Thyroid gland (tissue), 4 donors: ENCODE measurements around the gene PPP1R3A. TPM values are rescaled to one million over a fixed set of nuclear protein-coding genes. Genes with fewer than 3 reads are reported as not detected.

Source experiments
- DNase-seq, 2 donors: peaks; one replicate each; pipeline ENCODE4 v3.0.0-alpha.2; 2019
- H3K27ac ChIP-seq, 3 donors: fragments of 200-600 bp; sonication (generic); 1 replicate in 2 of 3; 2 replicates in 1 of 3; pipeline ENCODE4 v1.5.1; 2016 to 2019; ENCODE audit warnings: mild to moderate bottlenecking in 1 of 3, moderate library complexity in 1 of 3
- H3K27me3 ChIP-seq: fragments of 200-600 bp; sonication (generic); one replicate; pipeline ENCODE4 v1.5.1; 2019
- H3K36me3 ChIP-seq, 2 donors: fragments of 200-600 bp; sonication (generic); one replicate each; pipeline ENCODE4 v1.5.1; 2016 to 2019
- H3K4me1 ChIP-seq, 2 donors: fragments of 200-600 bp; sonication (generic); one replicate each; pipeline ENCODE4 v1.5.1; 2017 to 2019
- H3K4me3 ChIP-seq, 3 donors: fragments of 200-600 bp; sonication (generic); replicated peaks in 1 of 3; 1 replicate in 2 of 3; 2 replicates in 1 of 3; pipeline ENCODE4 v1.5.1; 2016; ENCODE audit warnings: mild to moderate bottlenecking in 1 of 3
- H3K9me3 ChIP-seq: fragments of 200-600 bp; sonication (generic); one replicate; pipeline ENCODE4 v1.5.1; 2017
- CTCF ChIP-seq, 6 experiments: fragments of 200-600 bp in 3 of 6; fragments of 450-650 bp in 3 of 6; sonication (generic) in 3 of 6; IDR thresholded peaks; one replicate each; pipeline ENCODE4 v1.5.1; 2016 to 2019; ENCODE audit warnings: antibody characterized with exemption in 6 of 6, mild to moderate bottlenecking in 2 of 6, inconsistent platforms in 1 of 6, moderate library complexity in 1 of 6
- POLR2A ChIP-seq, 2 donors: fragments of 450-650 bp; IDR thresholded peaks; one replicate each; pipeline ENCODE4 v1.6.1; 2017; ENCODE audit warnings: antibody characterized with exemption in 2 of 2, mild to moderate bottlenecking in 2 of 2, moderate library complexity in 1 of 2
- WGBS, 2 donors: methylation state at CpG; one replicate each; pipeline ENCODE4 v1.1.5; 2017; 5-methylcytosine and 5-hydroxymethylcytosine counted together
- intact Hi-C: fragments of 100-400 bp; cut with DNase I; formaldehyde crosslinking; loops from one replicate; pipeline ENCODE4 v1.15.1; 2023
- total RNA-seq, 4 donors: library from RNA; depleted of rRNA; stranded (reverse); fragments of >200 nt; gene quantifications; one replicate each; pipeline ENCODE4 v1.2.3, GENCODE V29; 2016

PPP1R3A gene
- total RNA-seq, 4 donors from 2014 or later, result not detected

GRCh38 chr7:113890331-113891030 is 28.3 kb downstream of the PPP1R3A start:
- no peak overlapping the region for H3K4me3 ChIP-seq
- WGBS, 2 donors, result 85 to 91% methylated on average over 2 of the region's 2 CpGs
- H3K9me3 ChIP-seq, result no peaks in the 10 kb centered on the region
- DNase-seq, result no peak
- no peaks in the 10 kb centered on the region for H3K36me3 ChIP-seq
- no peaks in the 10 kb centered on the region for H3K27me3 ChIP-seq
- no peaks in the 10 kb centered on the region for H3K4me1 ChIP-seq
- TF ChIP-seq CTCF (IDR thresholded peaks at IDR 0.05) (no peak), POLR2A (IDR thresholded peaks at IDR 0.05) (no peak)
- intact Hi-C loops, result no loop called here
- no peak overlapping the region for H3K27ac ChIP-seq

GRCh38 chr7:113883096-113883495 is 35.7 kb downstream of the PPP1R3A start:
- no peak overlapping the region for H3K4me3 ChIP-seq
- no peaks in the 10 kb centered on the region for H3K27me3 ChIP-seq
- TF ChIP-seq POLR2A (IDR thresholded peaks at IDR 0.05) (no peak), CTCF (IDR thresholded peaks at IDR 0.05) (no peak)
- H3K36me3 ChIP-seq, result no peaks in the 10 kb centered on the region
- intact Hi-C loops, result no loop called here
- H3K9me3 ChIP-seq, result no peaks in the 10 kb centered on the region
- DNase-seq, result no peak
- no peaks in the 10 kb centered on the region for H3K4me1 ChIP-seq
- no peak overlapping the region for H3K27ac ChIP-seq
- 95% methylated on average over 1 of the region's 1 CpG for WGBS, 2 donors

- Histone ChIP-seq H3K36me3 (no peaks in the 10 kb centered on the region), H3K4me3 (no peak overlapping the region), H3K27ac (no peak overlapping the region), H3K9me3 (no peaks in the 10 kb centered on the region), H3K27me3 (no peaks in the 10 kb centered on the region), H3K4me1 (no peaks in the 10 kb centered on the region)
- 74% methylated on average over 3 of the region's 3 CpGs for WGBS, 2 donors
- TF ChIP-seq CTCF (IDR thresholded peaks at IDR 0.05) (no peak), POLR2A (IDR thresholded peaks at IDR 0.05) (no peak)
- intact Hi-C loops, result no loop called here
- no peak for DNase-seq
Measured at GRCh38 chr7:113880559-113880958, 38.2 kb downstream of the PPP1R3A start.

- no peak for DNase-seq
- no peaks in the 10 kb centered on the region for H3K9me3 ChIP-seq
- intact Hi-C loops, result no loop called here
- H3K27ac ChIP-seq, result no peak overlapping the region
- WGBS, 2 donors, result 78 to 79% methylated on average over 7 of the region's 7 CpGs
- H3K4me3 ChIP-seq, result no peak overlapping the region
- H3K4me1 ChIP-seq, result no peaks in the 10 kb centered on the region
- H3K36me3 ChIP-seq, result no peaks in the 10 kb centered on the region
- H3K27me3 ChIP-seq, result no peaks in the 10 kb centered on the region
- TF ChIP-seq POLR2A (IDR thresholded peaks at IDR 0.05), result no peak
Measured at GRCh38 chr7:113878394-113878992, 40.3 kb downstream of the PPP1R3A start.

GRCh38 chr7:113875224-113875623 is 43.6 kb downstream of the PPP1R3A start:
- Histone ChIP-seq H3K36me3 (no peaks in the 10 kb centered on the region), H3K27ac (no peak overlapping the region), H3K9me3 (no peaks in the 10 kb centered on the region), H3K4me1 (no peaks in the 10 kb centered on the region), H3K4me3 (no peak overlapping the region), H3K27me3 (no peaks in the 10 kb centered on the region)
- TF ChIP-seq CTCF (IDR thresholded peaks at IDR 0.05), result no peak
- no peak for TF ChIP-seq POLR2A (IDR thresholded peaks at IDR 0.05)
- DNase-seq, result no peak
- intact Hi-C loops, result no loop called here
- 89 to 90% methylated on average over 2 of the region's 2 CpGs for WGBS, 2 donors
